K562 (cell line): ENCODE measurements around the gene STK25. TPM values are rescaled to one million over a fixed set of nuclear protein-coding genes. Genes with fewer than 3 reads are reported as not detected.

ENCODE experiments used
- L3MBTL2 ChIP-seq: fragments of 450-650 bp; IDR thresholded peaks from 2 replicates; pipeline ENCODE4 v1.6.1; 2016; ENCODE audit warnings: mild to moderate bottlenecking, moderate library complexity
- PBX2 ChIP-seq, 2 experiments: IDR thresholded peaks in 1 of 2; conservative IDR thresholded peaks in 1 of 2; 2 replicates each; pipeline ENCODE4 v1.6.1; 2016; ENCODE audit warnings: low read depth in 2 of 2, mild to moderate bottlenecking in 1 of 2, missing compliant biosample characterization in 1 of 2, missing genetic modification characterization in 1 of 2, moderate library complexity in 1 of 2
- SMAD3 ChIP-seq: fragments of 450-650 bp; formaldehyde crosslinking; conservative IDR thresholded peaks from 2 replicates; pipeline ENCODE4 v1.4.0; 2020; ENCODE audit warnings: mild to moderate bottlenecking
- SRSF9 ChIP-seq: fragments of 200-400 bp; formaldehyde crosslinking; IDR thresholded peaks from 2 replicates; pipeline ENCODE4 v1.6.1; 2017; ENCODE audit warnings: low read depth, low read length, borderline replicate concordance
- polyA plus RNA-seq, 8 experiments: library from polyadenylated mRNA; depleted of rRNA in 4 of 8; stranded (reverse) in 5 of 8; unstranded in 3 of 8; fragments of >200 nt; fragmentation: Nextera tagmentation in 2 of 8; fragmentation: Illumina TruSeq in 1 of 8; extraction: Ambion mirVana in 2 of 8; extraction: Trizol in 1 of 8; gene quantifications; 2 replicates each; pipeline versions ENCODE4 v1.2.1 to v1.2.3, GENCODE V29; 2011 to 2014; ENCODE audit warnings: inconsistent platforms in 1 of 8, missing spikeins in 1 of 8
- total RNA-seq, 7 experiments: library from RNA; depleted of rRNA in 6 of 7; stranded (reverse); fragments of >200 nt in 6 of 7; fragmentation: Illumina TruSeq in 2 of 7; extraction: Trizol in 2 of 7; gene quantifications; 2 replicates each; pipeline versions ENCODE4 v1.2.1 to v1.2.3, GENCODE V29; 2011 to 2021; ENCODE audit warnings: low replicate concordance in 1 of 7
- TF ChIP-seq, protein P1 (sequence below): fragments of 450-650 bp; IDR thresholded peaks from 2 replicates; pipeline ENCODE4 v1.6.1; 2016
- TF ChIP-seq, protein P2 (sequence below): fragments of 450-650 bp; IDR thresholded peaks from 2 replicates; pipeline ENCODE4 v1.6.1; 2016; ENCODE audit warnings: mild to moderate bottlenecking, moderate library complexity
- TF ChIP-seq, protein P3 (sequence below): fragments of 450-650 bp; IDR thresholded peaks from 2 replicates; pipeline ENCODE4 v1.6.1; 2014; ENCODE audit warnings: low read depth, mild to moderate bottlenecking, moderate library complexity, borderline replicate concordance

STK25 gene
- total and polyA plus RNA-seq, 9 of the 15 experiments (the other 6 are each of a cell fraction or from before 2014, with no cell fraction given) = 5.4 to 177 (median 116) TPM

- TF ChIP-seq PBX2 (CRISPR knock-in tag; IDR thresholded peaks at IDR 0.05; ENCODE audit: low read depth) (no peak), PBX2 (tag; conservative IDR thresholded peaks at IDR 0.05; ENCODE audit: low read depth) (peak; percentile 33; the same call in 1 of the 2 replicates), SRSF9 (no peak), SMAD3 (CRISPR knock-in tag) (no peak), L3MBTL2 (peak; percentile 88)
- TF ChIP-seq, protein P1, sequence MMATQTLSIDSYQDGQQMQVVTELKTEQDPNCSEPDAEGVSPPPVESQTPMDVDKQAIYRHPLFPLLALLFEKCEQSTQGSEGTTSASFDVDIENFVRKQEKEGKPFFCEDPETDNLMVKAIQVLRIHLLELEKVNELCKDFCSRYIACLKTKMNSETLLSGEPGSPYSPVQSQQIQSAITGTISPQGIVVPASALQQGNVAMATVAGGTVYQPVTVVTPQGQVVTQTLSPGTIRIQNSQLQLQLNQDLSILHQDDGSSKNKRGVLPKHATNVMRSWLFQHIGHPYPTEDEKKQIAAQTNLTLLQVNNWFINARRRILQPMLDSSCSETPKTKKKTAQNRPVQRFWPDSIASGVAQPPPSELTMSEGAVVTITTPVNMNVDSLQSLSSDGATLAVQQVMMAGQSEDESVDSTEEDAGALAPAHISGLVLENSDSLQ = peak; percentile 48; the same call in 1 of the 2 replicates
- TF ChIP-seq, protein P2, sequence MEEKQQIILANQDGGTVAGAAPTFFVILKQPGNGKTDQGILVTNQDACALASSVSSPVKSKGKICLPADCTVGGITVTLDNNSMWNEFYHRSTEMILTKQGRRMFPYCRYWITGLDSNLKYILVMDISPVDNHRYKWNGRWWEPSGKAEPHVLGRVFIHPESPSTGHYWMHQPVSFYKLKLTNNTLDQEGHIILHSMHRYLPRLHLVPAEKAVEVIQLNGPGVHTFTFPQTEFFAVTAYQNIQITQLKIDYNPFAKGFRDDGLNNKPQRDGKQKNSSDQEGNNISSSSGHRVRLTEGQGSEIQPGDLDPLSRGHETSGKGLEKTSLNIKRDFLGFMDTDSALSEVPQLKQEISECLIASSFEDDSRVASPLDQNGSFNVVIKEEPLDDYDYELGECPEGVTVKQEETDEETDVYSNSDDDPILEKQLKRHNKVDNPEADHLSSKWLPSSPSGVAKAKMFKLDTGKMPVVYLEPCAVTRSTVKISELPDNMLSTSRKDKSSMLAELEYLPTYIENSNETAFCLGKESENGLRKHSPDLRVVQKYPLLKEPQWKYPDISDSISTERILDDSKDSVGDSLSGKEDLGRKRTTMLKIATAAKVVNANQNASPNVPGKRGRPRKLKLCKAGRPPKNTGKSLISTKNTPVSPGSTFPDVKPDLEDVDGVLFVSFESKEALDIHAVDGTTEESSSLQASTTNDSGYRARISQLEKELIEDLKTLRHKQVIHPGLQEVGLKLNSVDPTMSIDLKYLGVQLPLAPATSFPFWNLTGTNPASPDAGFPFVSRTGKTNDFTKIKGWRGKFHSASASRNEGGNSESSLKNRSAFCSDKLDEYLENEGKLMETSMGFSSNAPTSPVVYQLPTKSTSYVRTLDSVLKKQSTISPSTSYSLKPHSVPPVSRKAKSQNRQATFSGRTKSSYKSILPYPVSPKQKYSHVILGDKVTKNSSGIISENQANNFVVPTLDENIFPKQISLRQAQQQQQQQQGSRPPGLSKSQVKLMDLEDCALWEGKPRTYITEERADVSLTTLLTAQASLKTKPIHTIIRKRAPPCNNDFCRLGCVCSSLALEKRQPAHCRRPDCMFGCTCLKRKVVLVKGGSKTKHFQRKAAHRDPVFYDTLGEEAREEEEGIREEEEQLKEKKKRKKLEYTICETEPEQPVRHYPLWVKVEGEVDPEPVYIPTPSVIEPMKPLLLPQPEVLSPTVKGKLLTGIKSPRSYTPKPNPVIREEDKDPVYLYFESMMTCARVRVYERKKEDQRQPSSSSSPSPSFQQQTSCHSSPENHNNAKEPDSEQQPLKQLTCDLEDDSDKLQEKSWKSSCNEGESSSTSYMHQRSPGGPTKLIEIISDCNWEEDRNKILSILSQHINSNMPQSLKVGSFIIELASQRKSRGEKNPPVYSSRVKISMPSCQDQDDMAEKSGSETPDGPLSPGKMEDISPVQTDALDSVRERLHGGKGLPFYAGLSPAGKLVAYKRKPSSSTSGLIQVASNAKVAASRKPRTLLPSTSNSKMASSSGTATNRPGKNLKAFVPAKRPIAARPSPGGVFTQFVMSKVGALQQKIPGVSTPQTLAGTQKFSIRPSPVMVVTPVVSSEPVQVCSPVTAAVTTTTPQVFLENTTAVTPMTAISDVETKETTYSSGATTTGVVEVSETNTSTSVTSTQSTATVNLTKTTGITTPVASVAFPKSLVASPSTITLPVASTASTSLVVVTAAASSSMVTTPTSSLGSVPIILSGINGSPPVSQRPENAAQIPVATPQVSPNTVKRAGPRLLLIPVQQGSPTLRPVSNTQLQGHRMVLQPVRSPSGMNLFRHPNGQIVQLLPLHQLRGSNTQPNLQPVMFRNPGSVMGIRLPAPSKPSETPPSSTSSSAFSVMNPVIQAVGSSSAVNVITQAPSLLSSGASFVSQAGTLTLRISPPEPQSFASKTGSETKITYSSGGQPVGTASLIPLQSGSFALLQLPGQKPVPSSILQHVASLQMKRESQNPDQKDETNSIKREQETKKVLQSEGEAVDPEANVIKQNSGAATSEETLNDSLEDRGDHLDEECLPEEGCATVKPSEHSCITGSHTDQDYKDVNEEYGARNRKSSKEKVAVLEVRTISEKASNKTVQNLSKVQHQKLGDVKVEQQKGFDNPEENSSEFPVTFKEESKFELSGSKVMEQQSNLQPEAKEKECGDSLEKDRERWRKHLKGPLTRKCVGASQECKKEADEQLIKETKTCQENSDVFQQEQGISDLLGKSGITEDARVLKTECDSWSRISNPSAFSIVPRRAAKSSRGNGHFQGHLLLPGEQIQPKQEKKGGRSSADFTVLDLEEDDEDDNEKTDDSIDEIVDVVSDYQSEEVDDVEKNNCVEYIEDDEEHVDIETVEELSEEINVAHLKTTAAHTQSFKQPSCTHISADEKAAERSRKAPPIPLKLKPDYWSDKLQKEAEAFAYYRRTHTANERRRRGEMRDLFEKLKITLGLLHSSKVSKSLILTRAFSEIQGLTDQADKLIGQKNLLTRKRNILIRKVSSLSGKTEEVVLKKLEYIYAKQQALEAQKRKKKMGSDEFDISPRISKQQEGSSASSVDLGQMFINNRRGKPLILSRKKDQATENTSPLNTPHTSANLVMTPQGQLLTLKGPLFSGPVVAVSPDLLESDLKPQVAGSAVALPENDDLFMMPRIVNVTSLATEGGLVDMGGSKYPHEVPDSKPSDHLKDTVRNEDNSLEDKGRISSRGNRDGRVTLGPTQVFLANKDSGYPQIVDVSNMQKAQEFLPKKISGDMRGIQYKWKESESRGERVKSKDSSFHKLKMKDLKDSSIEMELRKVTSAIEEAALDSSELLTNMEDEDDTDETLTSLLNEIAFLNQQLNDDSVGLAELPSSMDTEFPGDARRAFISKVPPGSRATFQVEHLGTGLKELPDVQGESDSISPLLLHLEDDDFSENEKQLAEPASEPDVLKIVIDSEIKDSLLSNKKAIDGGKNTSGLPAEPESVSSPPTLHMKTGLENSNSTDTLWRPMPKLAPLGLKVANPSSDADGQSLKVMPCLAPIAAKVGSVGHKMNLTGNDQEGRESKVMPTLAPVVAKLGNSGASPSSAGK = peak; percentile 88
- TF ChIP-seq, protein P3, sequence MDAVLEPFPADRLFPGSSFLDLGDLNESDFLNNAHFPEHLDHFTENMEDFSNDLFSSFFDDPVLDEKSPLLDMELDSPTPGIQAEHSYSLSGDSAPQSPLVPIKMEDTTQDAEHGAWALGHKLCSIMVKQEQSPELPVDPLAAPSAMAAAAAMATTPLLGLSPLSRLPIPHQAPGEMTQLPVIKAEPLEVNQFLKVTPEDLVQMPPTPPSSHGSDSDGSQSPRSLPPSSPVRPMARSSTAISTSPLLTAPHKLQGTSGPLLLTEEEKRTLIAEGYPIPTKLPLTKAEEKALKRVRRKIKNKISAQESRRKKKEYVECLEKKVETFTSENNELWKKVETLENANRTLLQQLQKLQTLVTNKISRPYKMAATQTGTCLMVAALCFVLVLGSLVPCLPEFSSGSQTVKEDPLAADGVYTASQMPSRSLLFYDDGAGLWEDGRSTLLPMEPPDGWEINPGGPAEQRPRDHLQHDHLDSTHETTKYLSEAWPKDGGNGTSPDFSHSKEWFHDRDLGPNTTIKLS = no peak
Measured at GRCh38 chr2:241546771-241547498, 38.6 kb upstream of the STK25 start (continued).
